GM12873 (cell line): ENCODE results near the gene SGCD.

ENCODE experiments used
- CTCF ChIP-seq: IDR thresholded peaks from 2 replicates; pipeline ENCODE4 v1.5.1; 2012; ENCODE audit warnings: low read depth, mild to moderate bottlenecking, moderate library complexity, low read length, control low read depth; ENCODE audit not compliant: insufficient read depth; ENCODE audit errors: missing control alignments

SGCD gene

GRCh38 chr5:156482818-156483217 lies 155.9 kb downstream of the SGCD start:
- no peak for TF ChIP-seq CTCF

- no peak for TF ChIP-seq CTCF
Measured at GRCh38 chr5:156486394-156487238, 159.7 kb downstream of the SGCD start.

GRCh38 chr5:156491766-156492165 lies 164.8 kb downstream of the SGCD start:
- TF ChIP-seq CTCF, result no peak

- TF ChIP-seq CTCF, result no peak
Measured at GRCh38 chr5:156496291-156496690, 169.3 kb downstream of the SGCD start.

GRCh38 chr5:156497804-156498208 lies 170.8 kb downstream of the SGCD start:
- TF ChIP-seq CTCF, result no peak

- TF ChIP-seq CTCF, result no peak
Measured at GRCh38 chr5:156498226-156498980, 171.4 kb downstream of the SGCD start.

GRCh38 chr5:156500755-156501154 lies 173.8 kb downstream of the SGCD start:
- no peak for TF ChIP-seq CTCF
